A549 treated with RU486 at 1 μM for 4 hours (cell line): ENCODE measurements around the gene PCSK9. TPM values are rescaled to one million over a fixed set of nuclear protein-coding genes. Genes with fewer than 3 reads are reported as not detected.

Source experiments
- total RNA-seq: library from RNA; stranded (reverse); fragments of 200-300 nt; extraction: Qiagen RNA extraction; gene quantifications from 5 replicates; pipeline ENCODE4 v1.2.3, GENCODE V29; 2022; ENCODE audit warnings: low read depth

Gene PCSK9
- total RNA-seq = 2.5 to 5.1 TPM (median 3.9 TPM) in 5 replicates

GRCh38 chr1:55039342-55040082 is at the start of gene PCSK9:
Gene PCSK9, plus strand, starts transcription at chr1:55039548. Its CDS starts 290 bp downstream, at chr1:55039838.

GRCh38 chr1:54998677-54999076 is 40.7 kb upstream of the PCSK9 start, which contains the start of gene BSND:
Gene BSND, plus strand, starts transcription at chr1:54998933. Its CDS starts 254 bp downstream, at chr1:54999187.

Other genes starting within 250 kb of the PCSK9 start
- 0.08 TPM in 1 of 5 replicates, not detected in the others for gene TTC22, start 238.2 kb upstream of the PCSK9 start, total RNA-seq
- 38.5 to 45.1 TPM (median 42.8 TPM) in 5 replicates for gene DHCR24, start 152.4 kb upstream of the PCSK9 start, total RNA-seq
- gene TMEM61, start 58.9 kb upstream of the PCSK9 start, total RNA-seq = 0.35 to 0.42 TPM (median 0.38 TPM) in 4 of 5 replicates, not detected in the other
- gene BSND, start 40.6 kb upstream of the PCSK9 start, total RNA-seq = not detected in 5 replicates
- 14.0 to 16.9 TPM (median 15.7 TPM) in 5 replicates for gene USP24, start 175.8 kb downstream of the PCSK9 start, total RNA-seq